GM23338 (cell line): ENCODE results near the gene USP2. TPM values are rescaled to one million over a fixed set of nuclear protein-coding genes. Genes with fewer than 3 reads are reported as not detected.

Experiments used
- ATAC-seq: fragments of 200-7000 bp; cut with Tn5 transposase; 3 replicates; pipeline ENCODE4 v1.9.1; 2020
- DNase-seq: peaks from one replicate; pipeline ENCODE4 v3.0.0-alpha.2; 2015; ENCODE audit warnings: low spot score
- H2AFZ ChIP-seq: fragments of 200-600 bp; sonication (generic); 2 replicates; pipeline ENCODE4 v1.8.0; 2016; ENCODE audit warnings: antibody characterized with exemption, mild to moderate bottlenecking, moderate library complexity
- H3F3A ChIP-seq: fragments of 200-600 bp; sonication (generic); replicated peaks from 2 replicates; pipeline ENCODE4 v1.8.0; 2017; ENCODE audit warnings: antibody characterized with exemption, mixed run types, low read depth
- H3K27ac ChIP-seq: fragments of 200-600 bp; sonication (generic); 2 replicates; pipeline ENCODE4 v1.6.1; 2016; ENCODE audit warnings: low read depth
- H3K27me3 ChIP-seq: fragments of 200-600 bp; sonication (generic); 2 replicates; pipeline ENCODE4 v1.8.0; 2016; ENCODE audit warnings: mild to moderate bottlenecking, mixed run types, moderate library complexity; ENCODE audit not compliant: insufficient read depth
- H3K36me3 ChIP-seq: fragments of 200-600 bp; sonication (generic); 2 replicates; pipeline ENCODE4 v1.8.0; 2016; ENCODE audit warnings: mild to moderate bottlenecking; ENCODE audit not compliant: insufficient read depth
- H3K4me1 ChIP-seq: fragments of 200-600 bp; sonication (generic); 2 replicates; pipeline ENCODE4 v1.8.0; 2016; ENCODE audit warnings: mild to moderate bottlenecking, moderate library complexity; ENCODE audit not compliant: insufficient read depth
- H3K4me2 ChIP-seq: fragments of 200-600 bp; sonication (generic); 2 replicates; pipeline ENCODE4 v1.7.1; 2017; ENCODE audit warnings: mixed run types
- H3K4me3 ChIP-seq: fragments of 200-600 bp; sonication (generic); 2 replicates; pipeline ENCODE4 v1.6.1; 2016; ENCODE audit warnings: mixed run types
- H3K79me2 ChIP-seq: fragments of 200-600 bp; sonication (generic); replicated peaks from 2 replicates; pipeline ENCODE4 v1.8.0; 2017; ENCODE audit warnings: mild to moderate bottlenecking; ENCODE audit not compliant: insufficient read depth
- H3K9me2 ChIP-seq: fragments of 200-600 bp; sonication (generic); 2 replicates; pipeline ENCODE4 v1.8.0; 2017; ENCODE audit not compliant: insufficient read depth
- H4K20me1 ChIP-seq: fragments of 200-600 bp; sonication (generic); replicated peaks from 2 replicates; pipeline ENCODE4 v1.8.0; 2017; ENCODE audit warnings: mild to moderate bottlenecking; ENCODE audit not compliant: insufficient read depth
- H3K27ac Mint-ChIP-seq: 2 replicates; pipeline ENCODE4 v1.8.0; 2020; ENCODE audit warnings: inconsistent platforms, mild to moderate bottlenecking, moderate library complexity, mixed read lengths
- H3K27me3 Mint-ChIP-seq: 3 replicates; pipeline ENCODE4 v1.8.0; 2022; ENCODE audit warnings: low read depth, mild to moderate bottlenecking, moderate library complexity, mixed read lengths, inconsistent platforms; ENCODE audit not compliant: insufficient read depth, poor library complexity
- H3K36me3 Mint-ChIP-seq: 3 replicates; pipeline ENCODE4 v1.8.0; 2021; ENCODE audit warnings: low read depth, mild to moderate bottlenecking, inconsistent platforms, moderate library complexity, mixed read lengths
- H3K4me1 Mint-ChIP-seq: 3 replicates; pipeline ENCODE4 v1.8.0; 2020; ENCODE audit warnings: mild to moderate bottlenecking, inconsistent platforms, mixed read lengths
- H3K4me3 Mint-ChIP-seq: 3 replicates; pipeline ENCODE4 v1.8.0; 2021; ENCODE audit warnings: moderate library complexity, mild to moderate bottlenecking, inconsistent platforms, mixed read lengths
- H3K9me3 Mint-ChIP-seq: 3 replicates; pipeline ENCODE4 v1.8.0; 2020; ENCODE audit warnings: moderate library complexity, mild to moderate bottlenecking, inconsistent platforms, mixed read lengths
- CTCF ChIP-seq, 2 experiments: fragments of 200-600 bp in 1 of 2; sonication (generic) in 1 of 2; conservative IDR thresholded peaks; 2 replicates each; pipeline versions ENCODE4 v1.5.1 to v1.6.1; 2016 to 2017; ENCODE audit warnings: antibody characterized with exemption in 2 of 2, low read depth in 2 of 2, mild to moderate bottlenecking in 2 of 2, moderate library complexity in 1 of 2
- ETS1 ChIP-seq: IDR thresholded peaks from 2 replicates; pipeline ENCODE4 v1.6.1; 2016; ENCODE audit warnings: antibody characterized with exemption
- EZH2 ChIP-seq: fragments of 200-600 bp; sonication (generic); IDR thresholded peaks from one replicate; pipeline ENCODE4 v1.8.0; 2017; ENCODE audit warnings: antibody characterized with exemption, mild to moderate bottlenecking, low read depth; ENCODE audit not compliant: unreplicated experiment
- JUNB ChIP-seq: IDR thresholded peaks from one replicate; pipeline ENCODE4 v1.6.1; 2016; ENCODE audit warnings: antibody characterized with exemption; ENCODE audit not compliant: unreplicated experiment
- POLR2AphosphoS5 ChIP-seq: IDR thresholded peaks from 2 replicates; pipeline ENCODE4 v1.6.1; 2016; ENCODE audit warnings: antibody characterized with exemption, low read depth
- REST ChIP-seq: IDR thresholded peaks from one replicate; pipeline ENCODE4 v1.6.1; 2018; ENCODE audit warnings: antibody characterized with exemption; ENCODE audit not compliant: unreplicated experiment
- STAT1 ChIP-seq: IDR thresholded peaks from one replicate; pipeline ENCODE4 v1.6.1; 2016; ENCODE audit warnings: antibody characterized with exemption; ENCODE audit not compliant: unreplicated experiment
- ZNF331 ChIP-seq: fragments of 250-450 bp; sonication (Bioruptor Pico); IDR thresholded peaks from 2 replicates; pipeline ENCODE4 v1.5.0; 2020; ENCODE audit warnings: low read depth, mild to moderate bottlenecking, moderate library complexity
- polyA plus RNA-seq: library from polyadenylated mRNA; unstranded; fragments of >200 nt; fragmentation: Nextera tagmentation; extraction: Ambion mirVana; gene quantifications from 2 replicates; pipeline ENCODE4 v1.2.1, GENCODE V29; 2016
- total RNA-seq: library from RNA; depleted of rRNA; stranded (reverse); fragments of >200 nt; shearing (Covaris generic); gene quantifications from 2 replicates; pipeline ENCODE4 v1.2.3, GENCODE V29; 2014

USP2 gene
- total and polyA plus RNA-seq, 2 experiments from 2014 or later, result 4.9 to 5.0 TPM

GRCh38 chr11:119346605-119347004 lies 34.9 kb downstream of the USP2 start, which contains the start of gene MFRP (continued):
- no peak for TF ChIP-seq CTCF (conservative IDR thresholded peaks at IDR 0.05; ENCODE audit: low read depth in 2 of 2)
- TF ChIP-seq REST, result no peak
- no peak for TF ChIP-seq STAT1

- DNase-seq (no peak), ATAC-seq (no peak)
- Histone ChIP-seq H3K79me2 (no peaks in the 10 kb centered on the region), H3K27ac (no peak overlapping the region), H3F3A (no peaks in the 10 kb centered on the region), H3K36me3 (no peaks in the 10 kb centered on the region), H3K4me3 (no peak overlapping the region), H3K9me2 (no peaks in the 10 kb centered on the region), H4K20me1 (no peaks in the 10 kb centered on the region), H3K27me3 (peaks cover 26% of the 10 kb centered on the region), H3K4me2 (no peak overlapping the region), H3K4me1 (peaks cover 9% of the 10 kb centered on the region), H2AFZ (no peak overlapping the region)
- H3K27ac Mint-ChIP-seq, result no peak overlapping the region
- peaks cover 13% of the 10 kb centered on the region for H3K4me1 Mint-ChIP-seq
- H3K36me3 Mint-ChIP-seq, result no peaks in the 10 kb centered on the region
- no peak overlapping the region for H3K4me3 Mint-ChIP-seq
- no peaks in the 10 kb centered on the region for H3K9me3 Mint-ChIP-seq
- H3K27me3 Mint-ChIP-seq, result peaks cover 28% of the 10 kb centered on the region
- no peak for TF ChIP-seq CTCF (conservative IDR thresholded peaks at IDR 0.05; ENCODE audit: low read depth in 2 of 2)
- no peak for TF ChIP-seq STAT1
- TF ChIP-seq POLR2AphosphoS5, result no peak
- no peak for TF ChIP-seq REST
- no peak for TF ChIP-seq ZNF331 (CRISPR knock-in tag)
- TF ChIP-seq JUNB, result no peak
- TF ChIP-seq EZH2, result no peak
- TF ChIP-seq ETS1, result no peak
These were observed 35.8 kb downstream of the USP2 start for GRCh38 chr11:119345685-119346084.
